A549 (cell line): Measurements from ENCODE around the gene RRAS2. TPM values are rescaled to one million over a fixed set of nuclear protein-coding genes. Genes with fewer than 3 reads are reported as not detected.

Source experiments
- ATAC-seq, 2 experiments: fragments of 200-7000 bp in 1 of 2; fragments of >200 bp in 1 of 2; cut with Nextera tagmentation in 1 of 2; cut with Tn5 transposase in 1 of 2; 3 replicates each; pipeline versions ENCODE4 v1.8.0 to v1.9.1; 2018 to 2020; ENCODE audit warnings: mild to moderate bottlenecking in 1 of 2, moderate library complexity in 1 of 2
- CTCF ChIA-PET: fragments of 300-600 bp; sonication (Branson Sonifier 250); formaldehyde crosslinking; extraction: SDS; loops from one replicate; lab custom pipeline; 2021; ENCODE audit warnings: antibody characterized with exemption, inconsistent platforms; lab: Yijun Ruan, JAX
- POLR2A ChIA-PET: fragments of 350-600 bp; formaldehyde crosslinking; extraction: SDS; loops from one replicate; lab custom pipeline; 2021; ENCODE audit warnings: antibody characterized with exemption, inconsistent platforms; lab: Yijun Ruan, JAX
- DNase-seq, 2 experiments: peaks; one replicate each; pipeline versions ENCODE4 v3.0.0 to v3.0.0-alpha.2; 2011 to 2016; ENCODE audit warnings: low read depth in 1 of 2, low spot score in 1 of 2
- FAIRE-seq: peaks from 2 replicates; lab custom pipeline; 2011; peaks lifted over from hg19 to GRCh38; lab: Jason Lieb, UNC
- H3K27ac ChIP-seq, 2 experiments: fragments of >200 bp; sonication (Bioruptor Twin); formaldehyde crosslinking; 3 replicates each; pipeline ENCODE4 v1.5.1; 2016 to 2017
- H3K4me1 ChIP-seq: fragments of >200 bp; sonication (Bioruptor Twin); formaldehyde crosslinking; 3 replicates; pipeline ENCODE4 v1.6.1; 2016
- H3K4me2 ChIP-seq: fragments of >200 bp; sonication (Bioruptor Twin); formaldehyde crosslinking; 3 replicates; pipeline ENCODE4 v1.6.1; 2016
- H3K4me3 ChIP-seq: fragments of >200 bp; sonication (Bioruptor Twin); formaldehyde crosslinking; 3 replicates; pipeline ENCODE4 v1.5.1; 2016
- H3K9me3 ChIP-seq: fragments of >200 bp; sonication (Bioruptor Twin); formaldehyde crosslinking; 3 replicates; pipeline ENCODE4 v1.6.1; 2016
- CHD2 ChIP-seq: fragments of 150-350 bp; IDR thresholded peaks from 2 replicates; pipeline ENCODE4 v1.6.1; 2014; ENCODE audit warnings: low read length; ENCODE audit not compliant: partially characterized antibody
- CTCF ChIP-seq: fragments of >200 bp; sonication (Bioruptor Twin); formaldehyde crosslinking; IDR thresholded peaks from 3 replicates; pipeline ENCODE4 v1.5.1; 2016
- E2F6 ChIP-seq: IDR thresholded peaks from 2 replicates; pipeline ENCODE4 v1.6.1; 2012; ENCODE audit warnings: low read depth, borderline replicate concordance
- EHMT2 ChIP-seq: fragments of 200-600 bp; sonication (generic); IDR thresholded peaks from 2 replicates; pipeline ENCODE4 v1.6.1; 2016; ENCODE audit warnings: antibody characterized with exemption, low read depth, mild to moderate bottlenecking, moderate library complexity
- ELK1 ChIP-seq: fragments of 150-350 bp; IDR thresholded peaks from 2 replicates; pipeline ENCODE4 v1.6.1; 2014; ENCODE audit warnings: low read depth, mild to moderate bottlenecking, low read length
- ESRRA ChIP-seq: fragments of 150-350 bp; IDR thresholded peaks from 2 replicates; pipeline ENCODE4 v1.6.1; 2014; ENCODE audit warnings: mild to moderate bottlenecking, low read length, borderline replicate concordance
- HDAC2 ChIP-seq: fragments of 200-600 bp; sonication (generic); IDR thresholded peaks from 2 replicates; pipeline ENCODE4 v1.6.1; 2016
- HES2 ChIP-seq: fragments of >200 bp; sonication (Bioruptor Twin); formaldehyde crosslinking; IDR thresholded peaks from 2 replicates; pipeline ENCODE4 v1.6.1; 2016
- JUN ChIP-seq, 2 experiments: fragments of >200 bp; sonication (Bioruptor Twin); formaldehyde crosslinking; IDR thresholded peaks; 2 replicates in 1 of 2; 3 replicates in 1 of 2; pipeline ENCODE4 v1.6.1; 2016 to 2017
- KDM5A ChIP-seq: fragments of 200-600 bp; sonication (generic); IDR thresholded peaks from 2 replicates; pipeline ENCODE4 v1.6.1; 2016; ENCODE audit warnings: antibody characterized with exemption, mild to moderate bottlenecking
- REST ChIP-seq: fragments of 200-600 bp; sonication (generic); IDR thresholded peaks from 2 replicates; pipeline ENCODE4 v1.6.1; 2016; ENCODE audit warnings: antibody characterized with exemption, mild to moderate bottlenecking, moderate library complexity
- RFX5 ChIP-seq: fragments of 450-650 bp; IDR thresholded peaks from 2 replicates; pipeline ENCODE4 v1.7.1; 2014; ENCODE audit warnings: antibody characterized with exemption, mild to moderate bottlenecking, moderate library complexity
- RNF2 ChIP-seq: fragments of 200-600 bp; sonication (generic); IDR thresholded peaks from 2 replicates; pipeline ENCODE4 v1.6.1; 2016; ENCODE audit warnings: low read depth, mild to moderate bottlenecking, antibody characterized with exemption, moderate library complexity, borderline replicate concordance
- SMC3 ChIP-seq: fragments of >200 bp; sonication (Bioruptor Twin); formaldehyde crosslinking; IDR thresholded peaks from 3 replicates; pipeline ENCODE4 v1.6.1; 2018; ENCODE audit warnings: inconsistent platforms
- USF2 ChIP-seq: fragments of 450-650 bp; IDR thresholded peaks from 2 replicates; pipeline ENCODE4 v1.6.1; 2014; ENCODE audit warnings: antibody characterized with exemption
- ZFP36 ChIP-seq: fragments of 450-650 bp; IDR thresholded peaks from 2 replicates; pipeline ENCODE4 v1.6.1; 2014; ENCODE audit warnings: borderline replicate concordance; ENCODE audit not compliant: partially characterized antibody
- ZSCAN20 ChIP-seq: fragments of 250-450 bp; sonication (Bioruptor Pico); IDR thresholded peaks from 2 replicates; pipeline ENCODE4 v1.8.0; 2022; ENCODE audit warnings: mild to moderate bottlenecking, moderate library complexity
- WGBS: methylation state at CpG from one replicate; pipeline ENCODE4 v1.1.6; 2017; ENCODE audit errors: missing lambda C conversion rate; 5-methylcytosine and 5-hydroxymethylcytosine counted together
- polyA plus RNA-seq, 4 experiments: library from polyadenylated mRNA; depleted of rRNA in 3 of 4; stranded (reverse); fragments of >200 nt; fragmentation: RNase III in 1 of 4; extraction: RNeasy Plus Mini Kit Qiagen cat#74134 plus additional on column Dnase treatment in 1 of 4; gene quantifications; 2 replicates in 3 of 4; 3 replicates in 1 of 4; pipeline ENCODE4 v1.2.3, GENCODE V29; 2011 to 2017

The RRAS2 gene
- polyA plus RNA-seq, 2 of the 4 experiments (the other 2 are of a cell fraction) = 37.9 to 48.2 TPM

- H3K27ac ChIP-seq = no peak overlapping the region
- ATAC-seq (no peak), DNase-seq (no peak), FAIRE-seq (no peak)
- 89% methylated on average over 7 of the region's 7 CpGs for WGBS
- H3K9me3 ChIP-seq = no peaks in the 10 kb centered on the region
- TF ChIP-seq JUN (IDR thresholded peaks at IDR 0.05) (no peak), ZFP36 (no peak), ZSCAN20 (no peak), CHD2 (no peak), EHMT2 (no peak), USF2 (no peak), SMC3 (no peak), E2F6 (no peak), ELK1 (no peak), REST (no peak), CTCF (no peak), HES2 (no peak), HDAC2 (no peak), ESRRA (no peak), KDM5A (no peak), RNF2 (no peak)
- CTCF ChIA-PET = interaction anchor here (0.6 to 14.0 kb wide), 4 partner anchors 112 to 161 kb away, joined by 3 to 258 read pairs (median 66); no protein-coding TSS in a partner anchor
- no peak overlapping the region for H3K4me3 ChIP-seq
- H3K4me1 ChIP-seq = peaks cover 33% of the 10 kb centered on the region
- no peak overlapping the region for H3K4me2 ChIP-seq
- POLR2A ChIA-PET = no interaction called here
Measured at GRCh38 chr11:14305649-14306048, 53.3 kb downstream of the RRAS2 start.

GRCh38 chr11:14304601-14305000 lies 54.4 kb downstream of the RRAS2 start:
- DNase-seq (no peak), ATAC-seq (no peak), FAIRE-seq (no peak)
- ChIA-PET POLR2A (interaction anchor here (0.5 kb wide), 1 partner anchor 118 kb away, joined by 6 read pairs; no protein-coding TSS in a partner anchor), CTCF (interaction anchor here (0.9 to 14.0 kb wide), 6 partner anchors 13 to 162 kb away, joined by 3 to 258 read pairs (median 4); no protein-coding TSS in a partner anchor)
- TF ChIP-seq RFX5 (no peak), HDAC2 (no peak)
- Histone ChIP-seq H3K4me3 (no peak overlapping the region), H3K9me3 (no peaks in the 10 kb centered on the region), H3K4me2 (no peak overlapping the region), H3K27ac (no peak overlapping the region), H3K4me1 (peaks cover 31% of the 10 kb centered on the region)
